Astrocyte of the spinal cord (primary cell): Measurements from ENCODE around the gene CACNB2.

Experiments
- DNase-seq: peaks from one replicate; pipeline ENCODE4 v3.0.0; 2011; ENCODE audit warnings: low read depth, low spot score
- H3K4me3 ChIP-seq: 2 replicates; pipeline ENCODE4 v1.5.1; 2011; ENCODE audit warnings: low read depth, mild to moderate bottlenecking, low read length, moderate library complexity
- in situ Hi-C: cut with HindIII; loops from 2 replicates; pipeline ENCODE4 v1.10.0; 2017; ENCODE audit warnings: low sequenced_read_pairs
- TF ChIP-seq, protein P1 (sequence below): IDR thresholded peaks from 2 replicates; pipeline ENCODE4 v1.5.1; 2012; ENCODE audit warnings: low read depth, mild to moderate bottlenecking, low read length, inconsistent platforms

The CACNB2 gene

GRCh38 chr10:18233775-18234174 is 93.6 kb downstream of the CACNB2 start:
- H3K4me3 ChIP-seq, result no peak overlapping the region
- TF ChIP-seq, protein P1, sequence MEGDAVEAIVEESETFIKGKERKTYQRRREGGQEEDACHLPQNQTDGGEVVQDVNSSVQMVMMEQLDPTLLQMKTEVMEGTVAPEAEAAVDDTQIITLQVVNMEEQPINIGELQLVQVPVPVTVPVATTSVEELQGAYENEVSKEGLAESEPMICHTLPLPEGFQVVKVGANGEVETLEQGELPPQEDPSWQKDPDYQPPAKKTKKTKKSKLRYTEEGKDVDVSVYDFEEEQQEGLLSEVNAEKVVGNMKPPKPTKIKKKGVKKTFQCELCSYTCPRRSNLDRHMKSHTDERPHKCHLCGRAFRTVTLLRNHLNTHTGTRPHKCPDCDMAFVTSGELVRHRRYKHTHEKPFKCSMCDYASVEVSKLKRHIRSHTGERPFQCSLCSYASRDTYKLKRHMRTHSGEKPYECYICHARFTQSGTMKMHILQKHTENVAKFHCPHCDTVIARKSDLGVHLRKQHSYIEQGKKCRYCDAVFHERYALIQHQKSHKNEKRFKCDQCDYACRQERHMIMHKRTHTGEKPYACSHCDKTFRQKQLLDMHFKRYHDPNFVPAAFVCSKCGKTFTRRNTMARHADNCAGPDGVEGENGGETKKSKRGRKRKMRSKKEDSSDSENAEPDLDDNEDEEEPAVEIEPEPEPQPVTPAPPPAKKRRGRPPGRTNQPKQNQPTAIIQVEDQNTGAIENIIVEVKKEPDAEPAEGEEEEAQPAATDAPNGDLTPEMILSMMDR, result peak; percentile 11
- DNase-seq, result no peak
- in situ Hi-C loops, result no loop called here

GRCh38 chr10:18235477-18235876 is 95.3 kb downstream of the CACNB2 start:
- TF ChIP-seq, protein P1, result no peak
- in situ Hi-C loops, result no loop called here
- DNase-seq, result no peak
- no peak overlapping the region for H3K4me3 ChIP-seq

GRCh38 chr10:18236756-18237155 is 96.5 kb downstream of the CACNB2 start:
- in situ Hi-C loops, result no loop called here
- TF ChIP-seq, protein P1, result no peak
- DNase-seq, result no peak
- no peak overlapping the region for H3K4me3 ChIP-seq

DNA sequence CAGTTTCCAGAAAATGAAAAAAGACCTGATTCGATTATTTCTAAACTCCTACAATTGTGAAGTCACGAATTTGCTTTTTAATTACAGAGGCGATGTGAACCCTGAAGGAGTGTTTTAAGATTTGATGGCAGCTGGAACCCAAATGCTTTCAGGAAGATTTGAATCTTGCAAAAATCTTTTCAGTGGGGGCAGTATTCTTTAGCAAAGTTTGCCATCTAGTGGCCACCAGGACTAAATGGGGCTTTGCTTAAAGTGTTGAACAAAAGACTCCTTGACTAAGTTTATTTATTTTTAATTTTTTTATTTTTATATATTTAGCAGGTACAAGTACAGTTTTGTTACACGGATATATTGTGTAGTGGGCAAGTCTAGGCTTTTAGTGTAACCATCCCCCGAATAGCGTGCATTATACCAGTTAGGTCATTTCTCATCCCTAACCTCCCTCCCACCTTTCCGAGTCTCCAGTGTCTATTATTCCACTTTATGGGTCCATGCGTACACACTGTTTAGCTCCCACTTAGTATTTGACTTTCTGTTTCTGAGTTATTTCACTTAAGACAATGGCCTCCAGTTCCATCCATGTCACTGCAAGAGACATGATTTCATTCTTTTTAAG is 98.8 kb downstream of the CACNB2 start:
- TF ChIP-seq, protein P1, result peak; percentile 75
- H3K4me3 ChIP-seq, result no peak overlapping the region
- DNase-seq, result peak; percentile 55
- in situ Hi-C loops, result no loop called here

- TF ChIP-seq, protein P1, result no peak
- H3K4me3 ChIP-seq, result no peak overlapping the region
- no peak for DNase-seq
- in situ Hi-C loops, result no loop called here
Measured at GRCh38 chr10:18240185-18240882, 100.1 kb downstream of the CACNB2 start.

GRCh38 chr10:18246967-18247366 is 106.7 kb downstream of the CACNB2 start:
- in situ Hi-C loops, result no loop called here
- TF ChIP-seq, protein P1, result no peak
- no peak overlapping the region for H3K4me3 ChIP-seq
- DNase-seq, result no peak
